HepG2 (cell line): Measurements from ENCODE around the gene CISD1. TPM values are rescaled to one million over a fixed set of nuclear protein-coding genes. Genes with fewer than 3 reads are reported as not detected.
A peak's percentile ranks its signal among the peaks of the same experiment; 100 is the strongest.

ENCODE experiments used
- CREB1 ChIP-seq, 2 experiments: fragments of 450-650 bp in 1 of 2; IDR thresholded peaks; 2 replicates each; pipeline ENCODE4 v1.6.1; 2016 to 2017; ENCODE audit warnings: control low read depth in 1 of 2, mild to moderate bottlenecking in 1 of 2, missing compliant biosample characterization in 1 of 2, missing genetic modification characterization in 1 of 2
- ELF1 ChIP-seq: sonication (generic); formaldehyde crosslinking; IDR thresholded peaks from 2 replicates; pipeline ENCODE4 v1.4.0; 2020; ENCODE audit warnings: missing genetic modification reagents
- FIP1L1 ChIP-seq: fragments of 200-400 bp; formaldehyde crosslinking; IDR thresholded peaks from 2 replicates; pipeline ENCODE4 v1.6.1; 2018; ENCODE audit warnings: low read depth, mild to moderate bottlenecking, low read length, moderate library complexity, borderline replicate concordance; ENCODE audit not compliant: insufficient read depth
- GATA4 ChIP-seq: sonication (generic); IDR thresholded peaks from 2 replicates; pipeline ENCODE4 v1.6.1; 2016; ENCODE audit warnings: antibody characterized with exemption, low read depth, borderline replicate concordance
- KAT7 ChIP-seq: IDR thresholded peaks from 2 replicates; pipeline ENCODE4 v1.6.1; 2018; ENCODE audit warnings: borderline replicate concordance, missing compliant biosample characterization
- MEIS1 ChIP-seq: sonication (generic); formaldehyde crosslinking; IDR thresholded peaks from 2 replicates; pipeline ENCODE4 v1.9.0; 2021; ENCODE audit warnings: mild to moderate bottlenecking, missing genetic modification reagents, moderate library complexity, borderline replicate concordance
- NFE2L1 ChIP-seq: sonication (generic); formaldehyde crosslinking; IDR thresholded peaks from 2 replicates; pipeline ENCODE4 v1.4.0; 2020; ENCODE audit warnings: missing genetic modification reagents, mild to moderate bottlenecking, borderline replicate concordance
- RFX3 ChIP-seq: IDR thresholded peaks from 2 replicates; pipeline ENCODE4 v1.6.1; 2016; ENCODE audit warnings: missing biosample characterization, missing genetic modification reagents
- SIN3B ChIP-seq: fragments of 150-350 bp; IDR thresholded peaks from 2 replicates; pipeline ENCODE4 v1.6.1; 2014; ENCODE audit warnings: low read length
- SRY ChIP-seq: sonication (generic); formaldehyde crosslinking; IDR thresholded peaks from 2 replicates; pipeline ENCODE4 v1.8.0; 2022; ENCODE audit warnings: mild to moderate bottlenecking, missing genetic modification reagents
- TAF1 ChIP-seq: sonication (generic); formaldehyde crosslinking; IDR thresholded peaks from 2 replicates; pipeline ENCODE4 v1.4.0; 2020; ENCODE audit warnings: missing genetic modification reagents
- ZBTB43 ChIP-seq: sonication (generic); formaldehyde crosslinking; conservative IDR thresholded peaks from 2 replicates; pipeline ENCODE4 v1.4.0; 2020; ENCODE audit warnings: missing genetic modification reagents
- ZFP1 ChIP-seq: IDR thresholded peaks from 2 replicates; pipeline ENCODE4 v1.6.1; 2016
- ZNF12 ChIP-seq: sonication (generic); formaldehyde crosslinking; IDR thresholded peaks from 2 replicates; pipeline ENCODE4 v1.5.0; 2020; ENCODE audit warnings: missing genetic modification reagents
- ZNF142 ChIP-seq: sonication (generic); formaldehyde crosslinking; IDR thresholded peaks from 2 replicates; pipeline ENCODE4 v1.4.0; 2020; ENCODE audit warnings: missing genetic modification reagents
- ZNF333 ChIP-seq: sonication (generic); formaldehyde crosslinking; IDR thresholded peaks from 2 replicates; pipeline ENCODE4 v1.4.0; 2020; ENCODE audit warnings: mild to moderate bottlenecking, missing genetic modification reagents, borderline replicate concordance
- ZXDC ChIP-seq: sonication (generic); formaldehyde crosslinking; IDR thresholded peaks from 2 replicates; pipeline ENCODE4 v1.5.0; 2020; ENCODE audit warnings: mild to moderate bottlenecking, missing genetic modification reagents
- polyA plus RNA-seq, 8 experiments: library from polyadenylated mRNA; depleted of rRNA in 3 of 8; stranded (reverse) in 7 of 8; unstranded in 1 of 8; fragments of >200 nt; fragmentation: Illumina TruSeq in 4 of 8; extraction: Trizol in 4 of 8; gene quantifications; 2 replicates each; pipeline versions ENCODE4 v1.2.1 to v1.2.3, GENCODE V29; 2011 to 2016; ENCODE audit warnings: low read depth in 4 of 8, missing spikeins in 1 of 8, mixed read lengths in 1 of 8; ENCODE audit not compliant: insufficient read depth in 1 of 8
- total RNA-seq, 5 experiments: library from RNA; depleted of rRNA; stranded (reverse); fragments of >200 nt; fragmentation: Illumina TruSeq; extraction: Trizol; gene quantifications; 2 replicates each; pipeline ENCODE4 v1.2.3, GENCODE V29; 2016; ENCODE audit warnings: low read depth in 1 of 5

CISD1 gene
- total and polyA plus RNA-seq, 2 of the 13 experiments (the other 11 are each of a cell fraction or from before 2014, with no cell fraction given) = 63.4 to 78.9 TPM

- no peak for TF ChIP-seq ZNF142 (CRISPR knock-in tag)
- no peak; the same call in 1 of the 2 replicates for TF ChIP-seq TAF1 (CRISPR knock-in tag)
- TF ChIP-seq FIP1L1 = no peak
- TF ChIP-seq ZNF12 (CRISPR knock-in tag) = no peak
- 0 out of 2 replicates have a peak, but pooled peaks have one; percentile 47 for TF ChIP-seq MEIS1 (CRISPR knock-in tag)
- TF ChIP-seq SIN3B = no peak
- no peak for TF ChIP-seq CREB1 (IDR thresholded peaks at IDR 0.05)
- TF ChIP-seq CREB1 (CRISPR knock-in tag; IDR thresholded peaks at IDR 0.05) = no peak
- TF ChIP-seq ZBTB43 (CRISPR knock-in tag) = no peak
- TF ChIP-seq ZFP1 (CRISPR knock-in tag) = no peak
- TF ChIP-seq RFX3 (CRISPR knock-in tag) = no peak
- TF ChIP-seq ZXDC = no peak
- 0 out of 2 replicates have a peak, but pooled peaks have one; percentile 28 for TF ChIP-seq KAT7 (CRISPR knock-in tag)
- TF ChIP-seq SRY (CRISPR knock-in tag) = no peak
- TF ChIP-seq ZNF333 (CRISPR knock-in tag) = no peak
- no peak for TF ChIP-seq ELF1 (CRISPR knock-in tag)
- TF ChIP-seq GATA4 = no peak
- TF ChIP-seq NFE2L1 (CRISPR knock-in tag) = no peak; the same call in 1 of the 2 replicates
- TF ChIP-seq, all 625 proteins: peak for 75
Observed at GRCh38 chr10:58266826-58267712, 1.9 kb upstream of the CISD1 start (continued).
